Liver (tissue), 9 donors: ENCODE results near the gene CROCC2. TPM values are rescaled to one million over a fixed set of nuclear protein-coding genes. Genes with fewer than 3 reads are reported as not detected.

ENCODE experiments used
- DNase-seq: peaks from one replicate; pipeline ENCODE4 v3.0.0-alpha.2; 2017; ENCODE audit warnings: low spot score
- H3K27ac ChIP-seq, 2 donors: one replicate each; pipeline ENCODE4 v1.7.0; 2013; ENCODE audit warnings: inconsistent platforms in 2 of 2, low read length in 2 of 2, control low read depth in 1 of 2, low read depth in 1 of 2, mild to moderate bottlenecking in 1 of 2
- H3K27me3 ChIP-seq, 4 donors: one replicate each; pipeline versions ENCODE4 v1.6.1 to v1.7.0; 2013; ENCODE audit warnings: low read length in 3 of 4, inconsistent platforms in 1 of 4, mild to moderate bottlenecking in 1 of 4, moderate library complexity in 1 of 4; ENCODE audit not compliant: control insufficient read depth in 4 of 4, insufficient read depth in 4 of 4
- H3K36me3 ChIP-seq, 4 donors: one replicate each; pipeline versions ENCODE4 v1.6.1 to v1.7.0; 2013; ENCODE audit warnings: low read length in 3 of 4, mild to moderate bottlenecking in 3 of 4, low read depth in 1 of 4, moderate library complexity in 1 of 4; ENCODE audit not compliant: control insufficient read depth in 4 of 4, insufficient read depth in 3 of 4
- H3K4me1 ChIP-seq, 4 donors: one replicate each; pipeline versions ENCODE4 v1.6.1 to v1.7.0; 2013; ENCODE audit warnings: low read length in 3 of 4, mild to moderate bottlenecking in 3 of 4, moderate library complexity in 1 of 4; ENCODE audit not compliant: control insufficient read depth in 4 of 4, insufficient read depth in 4 of 4
- H3K4me3 ChIP-seq, 3 donors: one replicate each; pipeline versions ENCODE4 v1.6.1 to v1.7.0; 2013; ENCODE audit warnings: low read length in 3 of 3, control low read depth in 1 of 3, low read depth in 1 of 3, mild to moderate bottlenecking in 1 of 3
- H3K9ac ChIP-seq, 2 donors: one replicate each; pipeline ENCODE4 v1.7.0; 2013; ENCODE audit warnings: low read length in 2 of 2, mild to moderate bottlenecking in 2 of 2, moderate library complexity in 2 of 2, control low read depth in 1 of 2, low read depth in 1 of 2
- H3K9me3 ChIP-seq, 4 donors: one replicate each; pipeline versions ENCODE4 v1.6.1 to v1.7.0; 2013; ENCODE audit warnings: low read length in 3 of 4; ENCODE audit not compliant: control insufficient read depth in 4 of 4
- ATF3 ChIP-seq: IDR thresholded peaks from 2 replicates; pipeline ENCODE4 v1.6.1; 2016; ENCODE audit warnings: antibody characterized with exemption
- CTCF ChIP-seq: fragments of 150-350 bp; IDR thresholded peaks from 2 replicates; pipeline ENCODE4 v1.5.1; 2017; ENCODE audit warnings: improper control_type of control experiment, low read depth, low read length; ENCODE audit not compliant: missing input control
- EGR1 ChIP-seq, 2 donors: IDR thresholded peaks; 2 replicates each; pipeline ENCODE4 v1.6.1; 2016 to 2018; ENCODE audit warnings: antibody characterized with exemption in 2 of 2, low read depth in 2 of 2
- FOXA1 ChIP-seq: IDR thresholded peaks from 2 replicates; pipeline ENCODE4 v1.6.1; 2016; ENCODE audit warnings: antibody characterized with exemption
- FOXA2 ChIP-seq: IDR thresholded peaks from 2 replicates; pipeline ENCODE4 v1.6.1; 2016; ENCODE audit warnings: antibody characterized with exemption
- GABPA ChIP-seq, 2 donors: IDR thresholded peaks in 1 of 2; conservative IDR thresholded peaks in 1 of 2; 2 replicates each; pipeline ENCODE4 v1.6.1; 2016; ENCODE audit warnings: antibody characterized with exemption in 2 of 2, mild to moderate bottlenecking in 1 of 2, moderate library complexity in 1 of 2
- HNF4A ChIP-seq, 2 donors: conservative IDR thresholded peaks; 2 replicates each; pipeline ENCODE4 v1.6.1; 2016; ENCODE audit warnings: antibody characterized with exemption in 2 of 2, mild to moderate bottlenecking in 2 of 2
- HNF4G ChIP-seq: IDR thresholded peaks from 2 replicates; pipeline ENCODE4 v1.6.1; 2016; ENCODE audit warnings: antibody characterized with exemption
- JUND ChIP-seq, 2 donors: IDR thresholded peaks; 2 replicates each; pipeline ENCODE4 v1.6.1; 2016; ENCODE audit warnings: antibody characterized with exemption in 2 of 2
- MAX ChIP-seq: IDR thresholded peaks from 2 replicates; pipeline ENCODE4 v1.6.1; 2016; ENCODE audit warnings: antibody characterized with exemption
- NR2F2 ChIP-seq: IDR thresholded peaks from 2 replicates; pipeline ENCODE4 v1.6.1; 2016; ENCODE audit warnings: antibody characterized with exemption
- RAD21 ChIP-seq, 2 donors: IDR thresholded peaks; 2 replicates each; pipeline ENCODE4 v1.6.1; 2016; ENCODE audit warnings: antibody characterized with exemption in 2 of 2, mild to moderate bottlenecking in 2 of 2
- REST ChIP-seq: IDR thresholded peaks from 2 replicates; pipeline ENCODE4 v1.6.1; 2016; ENCODE audit warnings: antibody characterized with exemption, mild to moderate bottlenecking
- RXRA ChIP-seq, 2 donors: IDR thresholded peaks; 2 replicates each; pipeline ENCODE4 v1.6.1; 2017 to 2018; ENCODE audit warnings: antibody characterized with exemption in 2 of 2, mild to moderate bottlenecking in 1 of 2
- SP1 ChIP-seq: IDR thresholded peaks from 2 replicates; pipeline ENCODE4 v1.6.1; 2018; ENCODE audit warnings: antibody characterized with exemption, mild to moderate bottlenecking
- TAF1 ChIP-seq: conservative IDR thresholded peaks from 2 replicates; pipeline ENCODE4 v1.6.1; 2016; ENCODE audit warnings: antibody characterized with exemption, mild to moderate bottlenecking
- YY1 ChIP-seq: IDR thresholded peaks from 2 replicates; pipeline ENCODE4 v1.6.1; 2016; ENCODE audit warnings: antibody characterized with exemption, mild to moderate bottlenecking
- ZBTB33 ChIP-seq: IDR thresholded peaks from 2 replicates; pipeline ENCODE4 v1.6.1; 2016; ENCODE audit warnings: antibody characterized with exemption
- WGBS: extraction: QIAGEN DNeasy Blood & Tissue Kit; methylation state at CpG from one replicate; pipeline ENCODE4 v1.1.7; 2013; 5-methylcytosine and 5-hydroxymethylcytosine counted together
- polyA plus RNA-seq, 2 donors: library from polyadenylated mRNA; stranded (reverse) in 1 of 2; unstranded in 1 of 2; fragments of 200-250 nt in 1 of 2; fragments of >200 nt in 1 of 2; fragmentation: Nextera tagmentation in 1 of 2; extraction: Ambion mirVana in 1 of 2; gene quantifications; one replicate each; pipeline versions ENCODE4 v1.2.1 to v1.2.3, GENCODE V29; 2013 to 2015
- total RNA-seq, 2 donors: library from RNA; depleted of rRNA; stranded (reverse); fragments of >200 nt; gene quantifications; one replicate each; pipeline ENCODE4 v1.2.3, GENCODE V29; 2014
- donor health status: healthy.
- donor health status: healthy.
- donor health status: healthy.
- donor health status: healthy.
- donor health status: healthy.

The CROCC2 gene
- total and polyA plus RNA-seq, 4 donors: under 0.01 to 0.13 (median 0.05) TPM

- Histone ChIP-seq H3K27me3 (no peaks in the 10 kb centered on the region), H3K4me3 (no peak overlapping the region), H3K9ac (no peak overlapping the region), H3K9me3 (peaks cover 0 to 3% (median 0%) of the 10 kb centered on the region in 4 donors), H3K27ac (no peak overlapping the region), H3K36me3 (no peaks in the 10 kb centered on the region), H3K4me1 (peaks cover 0 to under 1% (median 0%) of the 10 kb centered on the region in 4 donors)
- no peak for TF ChIP-seq TAF1
- TF ChIP-seq SP1: no peak
- TF ChIP-seq HNF4A (conservative IDR thresholded peaks at IDR 0.05): no peak
- no peak for TF ChIP-seq GABPA (IDR thresholded peaks at IDR 0.05 in 1 of 2, conservative IDR thresholded peaks at IDR 0.05 in 1 of 2)
- no peak for TF ChIP-seq MAX
- TF ChIP-seq JUND (IDR thresholded peaks at IDR 0.05): no peak
- no peak for TF ChIP-seq CTCF
- DNase-seq: no peak
- WGBS: 89% methylated on average over 34 of the region's 34 CpGs
Observed at GRCh38 chr2:240903191-240904060, 2.7 kb upstream of the CROCC2 start.

GRCh38 chr2:240904216-240905175, 1.6 kb upstream of the CROCC2 start:
- DNase-seq: no peak
- TF ChIP-seq JUND (IDR thresholded peaks at IDR 0.05): no peak
- TF ChIP-seq TAF1: no peak
- no peak for TF ChIP-seq ATF3
- TF ChIP-seq REST: no peak
- TF ChIP-seq HNF4G: no peak
- TF ChIP-seq RXRA (IDR thresholded peaks at IDR 0.05): no peak
- no peak for TF ChIP-seq CTCF
- TF ChIP-seq FOXA2: no peak
- no peak for TF ChIP-seq SP1
- no peak for TF ChIP-seq HNF4A (conservative IDR thresholded peaks at IDR 0.05)
- no peak for TF ChIP-seq GABPA (IDR thresholded peaks at IDR 0.05 in 1 of 2, conservative IDR thresholded peaks at IDR 0.05 in 1 of 2)
- no peak for TF ChIP-seq ZBTB33
- TF ChIP-seq MAX: no peak
- no peak for TF ChIP-seq NR2F2
- TF ChIP-seq YY1: no peak
- no peak for TF ChIP-seq EGR1 (IDR thresholded peaks at IDR 0.05; ENCODE audit: low read depth in 2 of 2)
- TF ChIP-seq FOXA1: no peak
- no peak for TF ChIP-seq RAD21 (IDR thresholded peaks at IDR 0.05)
- 86% methylated on average over 19 of the region's 19 CpGs for WGBS
- Histone ChIP-seq H3K9ac (no peak overlapping the region), H3K27me3 (no peaks in the 10 kb centered on the region), H3K4me1 (no peaks in the 10 kb centered on the region), H3K9me3 (peaks cover 0 to 3% (median 0%) of the 10 kb centered on the region in 4 donors), H3K36me3 (no peaks in the 10 kb centered on the region), H3K27ac (no peak overlapping the region), H3K4me3 (no peak overlapping the region)
